ENCODE results near the gene TRPM3.

TRPM3 gene

GRCh38 chr9:70792796-70793195 is 328.6 kb downstream of the TRPM3 start:
- H3K27ac Mint-ChIP-seq (ENCODE audit: low read depth): no peak overlapping the region
- H3K4me1 Mint-ChIP-seq: no peaks in the 10 kb centered on the region
- DNase-seq (ENCODE audit: low spot score in 2 of 2) (no peak), ATAC-seq (replicated peaks; ENCODE audit: extremely low read depth, poor library complexity, severe bottlenecking) (no peak)
- peaks cover 1% of the 10 kb centered on the region for H3K36me3 Mint-ChIP-seq (ENCODE audit: insufficient read depth)
- H3K9me3 Mint-ChIP-seq: no peaks in the 10 kb centered on the region
- H3K27me3 Mint-ChIP-seq: peaks cover 8% of the 10 kb centered on the region
- H3K4me3 Mint-ChIP-seq: no peak overlapping the region

GRCh38 chr9:70791936-70792335 is 329.5 kb downstream of the TRPM3 start:
- no peak for ATAC-seq (replicated peaks; ENCODE audit: extremely low read depth, poor library complexity, severe bottlenecking)
- H3K4me1 Mint-ChIP-seq: no peaks in the 10 kb centered on the region
- no peak for DNase-seq (ENCODE audit: low spot score in 2 of 2)
- H3K4me3 Mint-ChIP-seq: no peak overlapping the region
- no peaks in the 10 kb centered on the region for H3K9me3 Mint-ChIP-seq
- peaks cover 1% of the 10 kb centered on the region for H3K36me3 Mint-ChIP-seq (ENCODE audit: insufficient read depth)
- H3K27me3 Mint-ChIP-seq: peaks cover 10% of the 10 kb centered on the region
- H3K27ac Mint-ChIP-seq (ENCODE audit: low read depth): no peak overlapping the region

GRCh38 chr9:70789086-70789485 is 332.3 kb downstream of the TRPM3 start:
- no peaks in the 10 kb centered on the region for H3K4me1 Mint-ChIP-seq
- DNase-seq (ENCODE audit: low spot score in 2 of 2): no peak
- H3K4me3 Mint-ChIP-seq: no peak overlapping the region
- H3K36me3 Mint-ChIP-seq (ENCODE audit: insufficient read depth): peaks cover 1% of the 10 kb centered on the region
- peaks cover 10% of the 10 kb centered on the region for H3K27me3 Mint-ChIP-seq
- H3K27ac Mint-ChIP-seq (ENCODE audit: low read depth): no peak overlapping the region
- H3K9me3 Mint-ChIP-seq: no peaks in the 10 kb centered on the region
- no peak for ATAC-seq (replicated peaks; ENCODE audit: extremely low read depth, poor library complexity, severe bottlenecking)

GRCh38 chr9:70784456-70784855 is 337.0 kb downstream of the TRPM3 start:
- ATAC-seq (replicated peaks; ENCODE audit: extremely low read depth, poor library complexity, severe bottlenecking) (no peak), DNase-seq (ENCODE audit: low spot score in 2 of 2) (no peak)
- H3K36me3 Mint-ChIP-seq (ENCODE audit: insufficient read depth): peaks cover 1% of the 10 kb centered on the region
- H3K9me3 Mint-ChIP-seq: no peaks in the 10 kb centered on the region
- H3K4me3 Mint-ChIP-seq: no peak overlapping the region
- H3K27ac Mint-ChIP-seq (ENCODE audit: low read depth): no peak overlapping the region
- no peaks in the 10 kb centered on the region for H3K4me1 Mint-ChIP-seq
- peaks cover 22% of the 10 kb centered on the region for H3K27me3 Mint-ChIP-seq

DNA sequence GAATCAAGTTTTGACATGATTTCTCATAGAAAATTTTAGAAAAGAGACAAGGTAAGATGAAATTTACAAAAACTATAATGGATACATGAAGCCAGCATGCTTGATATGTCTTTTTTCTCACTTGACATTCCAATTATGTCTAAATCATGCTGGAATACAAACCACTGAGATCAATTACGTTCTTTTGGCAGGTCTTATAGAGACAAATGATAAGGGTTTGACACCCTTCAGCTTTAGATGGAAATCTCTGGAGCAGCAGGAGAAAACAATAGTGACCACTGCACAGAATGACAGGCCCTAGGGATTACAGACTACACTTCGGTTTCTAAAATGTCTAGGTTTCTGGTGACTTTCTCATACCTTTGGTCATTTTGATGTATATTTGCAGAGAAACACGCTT is 342.9 kb downstream of the TRPM3 start:
- no peaks in the 10 kb centered on the region for H3K9me3 Mint-ChIP-seq

GRCh38 chr9:70773579-70773978 is 347.8 kb downstream of the TRPM3 start:
- Mint-ChIP-seq H3K4me1 (no peaks in the 10 kb centered on the region), H3K4me3 (no peak overlapping the region), H3K36me3 (ENCODE audit: insufficient read depth) (no peaks in the 10 kb centered on the region), H3K27me3 (peaks cover 24% of the 10 kb centered on the region), H3K9me3 (no peaks in the 10 kb centered on the region), H3K27ac (ENCODE audit: low read depth) (no peak overlapping the region)
- ATAC-seq (replicated peaks; ENCODE audit: extremely low read depth, poor library complexity, severe bottlenecking) (no peak), DNase-seq (ENCODE audit: low spot score in 2 of 2) (no peak)

More for the DNA sequence above, 342.9 kb downstream of the TRPM3 start:
- no peaks in the 10 kb centered on the region for H3K4me1 Mint-ChIP-seq
- H3K36me3 Mint-ChIP-seq (ENCODE audit: insufficient read depth): no peaks in the 10 kb centered on the region
- no peak overlapping the region for H3K4me3 Mint-ChIP-seq
- H3K27ac Mint-ChIP-seq (ENCODE audit: low read depth): no peak overlapping the region
- DNase-seq (ENCODE audit: low spot score in 2 of 2) (no peak), ATAC-seq (replicated peaks; ENCODE audit: extremely low read depth, poor library complexity, severe bottlenecking) (no peak)
- peaks cover 19% of the 10 kb centered on the region for H3K27me3 Mint-ChIP-seq

DNA sequence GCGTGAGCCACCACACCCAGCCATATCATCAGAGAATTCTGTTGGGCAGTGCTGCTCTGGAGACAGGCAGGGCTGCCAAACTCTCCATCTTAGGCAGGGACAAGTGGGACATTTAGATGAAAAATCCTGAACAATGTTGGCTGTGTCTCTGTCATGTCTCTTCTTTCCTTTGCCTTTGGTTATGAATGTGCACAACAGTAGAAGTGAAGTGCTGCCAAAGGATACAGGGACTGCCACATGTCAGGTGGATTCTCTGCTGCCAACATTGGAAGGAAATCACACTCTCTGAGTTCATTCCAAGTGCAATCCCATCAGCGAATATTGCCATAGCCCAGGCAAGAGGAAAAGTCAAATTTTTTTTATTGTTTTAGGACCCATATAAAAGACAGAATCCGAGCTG is 348.8 kb downstream of the TRPM3 start:
- no peaks in the 10 kb centered on the region for H3K9me3 Mint-ChIP-seq
- DNase-seq (ENCODE audit: low spot score in 2 of 2): no peak
- no peak for ATAC-seq (replicated peaks; ENCODE audit: extremely low read depth, poor library complexity, severe bottlenecking)
- peaks cover 15% of the 10 kb centered on the region for H3K27me3 Mint-ChIP-seq
- H3K4me1 Mint-ChIP-seq: no peaks in the 10 kb centered on the region
- no peaks in the 10 kb centered on the region for H3K36me3 Mint-ChIP-seq (ENCODE audit: insufficient read depth)
- no peak overlapping the region for H3K27ac Mint-ChIP-seq (ENCODE audit: low read depth)
- no peak overlapping the region for H3K4me3 Mint-ChIP-seq

- no peaks in the 10 kb centered on the region for H3K9me3 Mint-ChIP-seq
- no peaks in the 10 kb centered on the region for H3K36me3 Mint-ChIP-seq (ENCODE audit: insufficient read depth)
- H3K27me3 Mint-ChIP-seq: peaks cover 25% of the 10 kb centered on the region
- no peak overlapping the region for H3K4me3 Mint-ChIP-seq
- ATAC-seq (replicated peaks; ENCODE audit: extremely low read depth, poor library complexity, severe bottlenecking): no peak
- H3K27ac Mint-ChIP-seq (ENCODE audit: low read depth): no peak overlapping the region
- no peaks in the 10 kb centered on the region for H3K4me1 Mint-ChIP-seq
- no peak for DNase-seq (ENCODE audit: low spot score in 2 of 2)
Observed at GRCh38 chr9:70765946-70766345, 355.5 kb downstream of the TRPM3 start.

- Mint-ChIP-seq H3K4me1 (no peaks in the 10 kb centered on the region), H3K9me3 (no peaks in the 10 kb centered on the region), H3K36me3 (ENCODE audit: insufficient read depth) (peaks cover 3% of the 10 kb centered on the region), H3K27me3 (peaks cover 25% of the 10 kb centered on the region), H3K27ac (ENCODE audit: low read depth) (no peak overlapping the region), H3K4me3 (no peak overlapping the region)
- DNase-seq (ENCODE audit: low spot score in 2 of 2) (no peak), ATAC-seq (replicated peaks; ENCODE audit: extremely low read depth, poor library complexity, severe bottlenecking) (no peak)
Observed at GRCh38 chr9:70761139-70761670, 360.2 kb downstream of the TRPM3 start.

DNA sequence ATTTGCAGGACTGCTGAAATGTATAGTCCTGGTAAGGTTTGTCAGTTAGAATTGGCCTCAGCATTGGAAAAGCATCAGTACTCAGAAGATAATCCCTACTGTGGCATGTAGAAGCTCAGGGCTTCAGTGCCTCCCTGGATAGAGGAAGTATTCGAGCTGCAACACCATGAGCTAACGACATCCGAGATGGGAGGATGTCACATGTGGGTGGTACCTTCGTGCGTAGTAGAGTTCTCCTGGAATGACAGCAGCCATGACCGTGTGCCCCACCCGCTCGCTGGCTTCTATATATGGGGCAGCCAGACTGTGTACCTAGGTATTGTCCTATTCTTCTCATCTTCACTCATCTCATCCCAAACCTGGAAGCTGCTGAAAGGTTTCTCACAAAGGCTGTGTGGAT is 361.2 kb downstream of the TRPM3 start:
- ATAC-seq (replicated peaks; ENCODE audit: extremely low read depth, poor library complexity, severe bottlenecking): no peak
- H3K27ac Mint-ChIP-seq (ENCODE audit: low read depth): no peak overlapping the region
- peaks cover 32% of the 10 kb centered on the region for H3K27me3 Mint-ChIP-seq
- DNase-seq (ENCODE audit: low spot score in 2 of 2): no peak
- H3K4me3 Mint-ChIP-seq: no peak overlapping the region
- no peaks in the 10 kb centered on the region for H3K9me3 Mint-ChIP-seq
- peaks cover 3% of the 10 kb centered on the region for H3K36me3 Mint-ChIP-seq (ENCODE audit: insufficient read depth)
- H3K4me1 Mint-ChIP-seq: no peaks in the 10 kb centered on the region

GRCh38 chr9:70753311-70753710 is 368.1 kb downstream of the TRPM3 start:
- Mint-ChIP-seq H3K27me3 (peaks cover 54% of the 10 kb centered on the region), H3K36me3 (ENCODE audit: insufficient read depth) (peaks cover 3% of the 10 kb centered on the region), H3K4me1 (no peaks in the 10 kb centered on the region), H3K27ac (ENCODE audit: low read depth) (no peak overlapping the region), H3K4me3 (no peak overlapping the region), H3K9me3 (no peaks in the 10 kb centered on the region)
- ATAC-seq (replicated peaks; ENCODE audit: extremely low read depth, poor library complexity, severe bottlenecking) (no peak), DNase-seq (ENCODE audit: low spot score in 2 of 2) (no peak)

- H3K4me1 Mint-ChIP-seq: no peaks in the 10 kb centered on the region
- ATAC-seq (replicated peaks; ENCODE audit: extremely low read depth, poor library complexity, severe bottlenecking): no peak
- DNase-seq (ENCODE audit: low spot score in 2 of 2): no peak
- H3K4me3 Mint-ChIP-seq: no peak overlapping the region
- H3K27me3 Mint-ChIP-seq: peaks cover 33% of the 10 kb centered on the region
- no peak overlapping the region for H3K27ac Mint-ChIP-seq (ENCODE audit: low read depth)
- H3K36me3 Mint-ChIP-seq (ENCODE audit: insufficient read depth): no peaks in the 10 kb centered on the region
- no peaks in the 10 kb centered on the region for H3K9me3 Mint-ChIP-seq
Observed at GRCh38 chr9:70749066-70749465, 372.4 kb downstream of the TRPM3 start.

- Mint-ChIP-seq H3K27me3 (peaks cover 20% of the 10 kb centered on the region), H3K4me1 (no peaks in the 10 kb centered on the region), H3K4me3 (no peak overlapping the region), H3K36me3 (ENCODE audit: insufficient read depth) (no peaks in the 10 kb centered on the region), H3K27ac (ENCODE audit: low read depth) (no peak overlapping the region), H3K9me3 (no peaks in the 10 kb centered on the region)
- DNase-seq (ENCODE audit: low spot score in 2 of 2) (no peak), ATAC-seq (replicated peaks; ENCODE audit: extremely low read depth, poor library complexity, severe bottlenecking) (no peak)
Observed at GRCh38 chr9:70747261-70747718, 374.1 kb downstream of the TRPM3 start.

GRCh38 chr9:70746760-70747159 is 374.7 kb downstream of the TRPM3 start:
- no peaks in the 10 kb centered on the region for H3K4me1 Mint-ChIP-seq
- no peak overlapping the region for H3K4me3 Mint-ChIP-seq
- no peak for ATAC-seq (replicated peaks; ENCODE audit: extremely low read depth, poor library complexity, severe bottlenecking)
- no peak for DNase-seq (ENCODE audit: low spot score in 2 of 2)
- peaks cover 17% of the 10 kb centered on the region for H3K27me3 Mint-ChIP-seq
- no peaks in the 10 kb centered on the region for H3K36me3 Mint-ChIP-seq (ENCODE audit: insufficient read depth)
- H3K9me3 Mint-ChIP-seq: no peaks in the 10 kb centered on the region
- no peak overlapping the region for H3K27ac Mint-ChIP-seq (ENCODE audit: low read depth)
